ENCODE measurements around the gene LRRC26.

Gene LRRC26

DNA sequence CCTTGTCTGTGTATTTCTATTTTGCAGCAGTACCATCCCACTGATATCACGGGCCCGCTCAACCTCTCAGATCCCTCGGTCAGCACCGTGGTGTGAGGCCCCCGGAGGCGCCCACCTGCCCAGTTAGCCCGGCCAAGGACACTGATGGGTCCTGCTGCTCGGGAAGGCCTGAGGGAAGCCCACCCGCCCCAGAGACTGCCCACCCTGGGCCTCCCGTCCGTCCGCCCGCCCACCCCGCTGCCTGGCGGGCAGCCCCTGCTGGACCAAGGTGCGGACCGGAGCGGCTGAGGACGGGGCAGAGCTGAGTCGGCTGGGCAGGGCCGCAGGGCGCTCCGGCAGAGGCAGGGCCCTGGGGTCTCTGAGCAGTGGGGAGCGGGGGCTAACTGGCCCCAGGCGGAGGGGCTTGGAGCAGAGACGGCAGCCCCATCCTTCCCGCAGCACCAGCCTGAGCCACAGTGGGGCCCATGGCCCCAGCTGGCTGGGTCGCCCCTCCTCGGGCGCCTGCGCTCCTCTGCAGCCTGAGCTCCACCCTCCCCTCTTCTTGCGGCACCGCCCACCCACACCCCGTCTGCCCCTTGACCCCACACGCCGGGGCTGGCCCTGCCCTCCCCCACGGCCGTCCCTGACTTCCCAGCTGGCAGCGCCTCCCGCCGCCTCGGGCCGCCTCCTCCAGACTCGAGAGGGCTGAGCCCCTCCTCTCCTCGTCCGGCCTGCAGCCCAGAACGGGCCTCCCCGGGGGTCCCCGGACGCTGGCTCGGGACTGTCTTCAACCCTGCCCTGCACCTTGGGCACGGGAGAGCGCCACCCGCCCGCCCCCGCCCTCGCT is 1.9 kb downstream of the LRRC26 start:
- no peak for DNase-seq (ENCODE audit: low read depth in 2 of 2)

DNA sequence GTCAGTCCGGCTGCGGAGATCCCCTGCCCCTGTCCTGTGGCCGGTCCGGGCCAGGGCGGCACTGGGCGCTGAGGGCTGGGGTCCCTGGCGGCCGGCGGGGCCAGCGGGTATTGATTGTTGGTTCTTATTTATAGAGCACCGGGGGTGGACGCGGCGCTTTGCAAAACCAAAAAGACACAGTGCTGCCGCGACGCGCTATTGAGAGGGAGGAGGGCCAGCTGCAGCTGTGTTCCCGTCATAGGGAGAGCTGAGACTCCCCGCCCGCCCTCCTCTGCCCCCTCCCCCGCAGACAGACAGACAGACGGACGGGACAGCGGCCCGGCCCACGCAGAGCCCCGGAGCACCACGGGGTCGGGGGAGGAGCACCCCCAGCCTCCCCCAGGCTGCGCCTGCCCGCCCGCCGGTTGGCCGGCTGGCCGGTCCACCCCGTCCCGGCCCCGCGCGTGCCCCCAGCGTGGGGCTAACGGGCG is 2.5 kb downstream of the LRRC26 start:
- no peak for DNase-seq (ENCODE audit: low read depth in 2 of 2)

DNA sequence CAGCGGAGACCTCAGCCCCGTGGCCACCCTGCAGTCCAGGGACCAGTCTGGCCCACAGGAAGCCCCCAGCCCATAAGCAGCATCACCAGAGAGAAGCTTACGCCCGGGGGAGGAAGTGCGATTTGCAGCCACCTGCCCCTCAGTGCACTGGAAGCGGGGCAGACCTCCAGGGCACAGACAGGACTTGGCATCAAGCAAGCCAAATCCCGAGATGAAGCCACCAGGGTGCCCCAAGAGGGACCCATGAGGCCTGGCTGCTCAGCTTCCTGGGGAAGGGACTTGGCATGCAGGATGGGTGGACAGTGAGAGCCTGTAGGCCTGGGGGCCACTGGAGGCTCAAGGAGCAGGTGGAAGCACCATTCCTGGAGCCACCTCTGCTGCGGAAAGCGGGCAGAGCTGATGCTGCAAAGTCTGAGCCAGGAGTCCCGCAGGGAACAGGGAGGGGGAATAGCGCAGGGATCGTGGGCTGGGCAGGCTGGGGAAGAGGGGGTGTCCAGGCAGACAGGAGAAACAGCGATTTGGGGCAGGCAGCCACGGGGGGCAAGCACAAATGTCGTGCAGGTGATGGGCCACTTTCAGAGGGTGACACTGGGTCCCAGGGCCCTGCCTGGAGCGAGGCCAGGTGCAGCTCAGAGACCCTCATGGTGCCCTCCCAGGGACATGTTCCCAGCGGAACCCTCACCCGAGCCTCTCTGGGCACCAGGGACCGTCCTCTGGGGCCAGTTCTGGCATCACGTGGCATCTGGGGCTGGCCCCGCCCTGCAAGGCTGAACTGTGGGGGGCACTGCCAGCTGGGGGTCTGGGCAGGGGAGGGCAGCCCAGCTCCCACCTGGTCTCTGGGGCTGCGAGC is 3.2 kb downstream of the LRRC26 start:
- no peak for DNase-seq (ENCODE audit: low read depth in 2 of 2)

DNA sequence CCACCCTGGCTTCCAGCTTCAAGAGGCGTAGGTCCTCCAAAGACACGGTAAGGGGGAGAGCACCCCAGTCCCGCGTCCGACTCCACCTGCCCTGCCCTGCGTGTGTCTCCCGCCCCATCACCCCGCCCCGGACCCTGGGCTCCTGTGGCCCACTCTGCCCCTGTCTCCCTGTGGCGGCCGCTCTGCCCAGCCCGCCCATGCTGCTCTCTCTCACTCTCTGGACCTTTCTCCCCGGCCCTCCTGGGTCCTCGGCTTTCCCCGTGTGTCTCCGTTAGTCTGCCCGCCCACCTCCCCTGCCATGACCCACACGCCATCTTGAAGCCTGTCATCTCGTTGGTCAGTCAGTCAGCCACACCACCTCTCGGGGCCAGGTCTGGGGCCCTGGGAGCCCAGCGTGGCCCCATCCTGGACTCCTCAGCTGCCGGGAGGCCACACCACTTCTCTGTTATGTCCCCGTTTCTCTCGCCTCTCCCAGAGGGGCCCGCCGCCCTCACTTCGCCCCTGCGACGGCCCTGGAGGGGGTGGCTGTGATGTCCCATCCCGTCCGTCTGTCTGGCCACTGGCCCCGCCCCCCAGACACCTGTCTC is 4.5 kb downstream of the LRRC26 start:
- no peak for DNase-seq (ENCODE audit: low read depth in 2 of 2)

DNA sequence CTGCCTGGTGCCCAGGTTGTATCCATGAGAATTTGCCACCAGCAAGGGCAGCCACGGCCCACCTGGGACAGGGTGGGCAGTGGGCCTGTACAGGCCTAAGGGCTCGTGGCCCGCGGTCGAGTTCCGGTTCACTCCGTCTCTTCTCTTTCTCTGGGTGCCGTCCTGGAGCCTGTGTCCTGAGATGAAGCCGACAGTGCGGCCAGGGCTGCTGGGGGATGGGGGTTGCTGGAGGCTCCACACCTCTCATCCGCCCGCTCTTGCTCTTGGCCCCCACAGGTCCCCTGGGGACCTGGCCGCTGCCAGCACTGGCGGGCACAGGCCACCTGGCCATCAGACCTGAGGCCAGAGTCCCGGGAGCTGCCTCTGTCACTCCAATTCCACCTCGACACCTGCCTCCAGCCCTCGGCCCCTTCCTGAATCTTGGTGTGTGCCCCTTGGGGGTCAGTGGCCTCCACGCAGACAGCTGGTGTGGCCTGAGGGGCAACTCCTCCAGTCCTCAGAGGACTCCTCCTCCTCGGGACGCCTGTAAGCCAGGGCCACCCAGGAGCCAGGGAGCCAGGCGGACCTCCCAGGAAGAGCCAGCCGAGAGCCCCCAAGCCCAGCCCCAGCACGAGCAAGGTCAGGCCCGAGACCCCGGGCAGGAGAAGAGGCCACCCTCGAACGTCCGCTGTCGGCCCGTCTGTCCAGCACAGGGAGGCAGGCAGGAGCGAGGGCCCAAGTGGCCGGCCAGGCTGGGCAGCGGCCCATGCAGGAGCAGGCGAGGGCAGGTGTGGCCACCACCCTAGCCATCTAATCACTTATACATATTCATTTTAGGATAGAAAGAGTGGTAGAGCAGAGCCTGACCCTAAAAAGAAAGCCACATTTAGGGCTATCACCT is 5.2 kb downstream of the LRRC26 start:
- DNase-seq (ENCODE audit: low read depth in 2 of 2): no peak

DNA sequence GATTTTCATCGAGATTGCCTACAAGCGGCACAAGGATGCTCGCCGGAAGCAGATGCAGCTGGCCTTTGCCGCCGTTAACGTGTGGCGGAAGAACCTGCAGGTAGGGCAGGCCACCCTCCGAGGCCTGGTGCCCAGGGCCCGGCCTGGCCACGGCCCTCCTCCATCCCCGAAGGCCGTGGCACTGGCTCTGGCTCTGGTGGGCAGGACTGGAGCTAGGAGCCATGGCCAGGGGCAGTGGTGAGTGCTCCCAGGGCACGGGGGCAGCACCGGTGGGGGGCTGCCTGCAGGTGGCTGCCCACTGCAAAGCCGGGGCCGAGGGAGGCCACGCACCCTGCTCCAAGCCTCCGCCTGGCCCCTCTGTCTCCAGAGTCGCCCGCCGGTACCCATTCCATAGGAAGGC is 6.0 kb downstream of the LRRC26 start:
- DNase-seq (ENCODE audit: low read depth in 2 of 2): no peak

DNA sequence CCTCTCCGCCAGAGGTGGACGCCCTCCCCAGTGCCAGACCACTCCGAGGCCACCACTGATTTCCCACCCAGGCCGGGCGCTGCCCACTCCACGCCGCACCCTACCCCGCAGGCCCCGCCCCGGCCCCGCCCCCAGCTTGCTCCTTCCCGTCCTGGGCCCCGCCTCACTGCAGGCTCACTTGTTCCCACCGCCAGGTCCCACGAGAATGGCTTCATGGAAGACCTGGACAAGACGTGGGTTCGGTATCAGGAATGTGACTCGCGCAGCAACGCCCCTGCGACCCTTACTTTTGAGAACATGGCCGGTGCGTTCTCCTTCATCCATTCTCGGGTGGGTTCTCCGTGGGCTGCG is 6.5 kb downstream of the LRRC26 start:
- no peak for DNase-seq (ENCODE audit: low read depth in 2 of 2)

DNA sequence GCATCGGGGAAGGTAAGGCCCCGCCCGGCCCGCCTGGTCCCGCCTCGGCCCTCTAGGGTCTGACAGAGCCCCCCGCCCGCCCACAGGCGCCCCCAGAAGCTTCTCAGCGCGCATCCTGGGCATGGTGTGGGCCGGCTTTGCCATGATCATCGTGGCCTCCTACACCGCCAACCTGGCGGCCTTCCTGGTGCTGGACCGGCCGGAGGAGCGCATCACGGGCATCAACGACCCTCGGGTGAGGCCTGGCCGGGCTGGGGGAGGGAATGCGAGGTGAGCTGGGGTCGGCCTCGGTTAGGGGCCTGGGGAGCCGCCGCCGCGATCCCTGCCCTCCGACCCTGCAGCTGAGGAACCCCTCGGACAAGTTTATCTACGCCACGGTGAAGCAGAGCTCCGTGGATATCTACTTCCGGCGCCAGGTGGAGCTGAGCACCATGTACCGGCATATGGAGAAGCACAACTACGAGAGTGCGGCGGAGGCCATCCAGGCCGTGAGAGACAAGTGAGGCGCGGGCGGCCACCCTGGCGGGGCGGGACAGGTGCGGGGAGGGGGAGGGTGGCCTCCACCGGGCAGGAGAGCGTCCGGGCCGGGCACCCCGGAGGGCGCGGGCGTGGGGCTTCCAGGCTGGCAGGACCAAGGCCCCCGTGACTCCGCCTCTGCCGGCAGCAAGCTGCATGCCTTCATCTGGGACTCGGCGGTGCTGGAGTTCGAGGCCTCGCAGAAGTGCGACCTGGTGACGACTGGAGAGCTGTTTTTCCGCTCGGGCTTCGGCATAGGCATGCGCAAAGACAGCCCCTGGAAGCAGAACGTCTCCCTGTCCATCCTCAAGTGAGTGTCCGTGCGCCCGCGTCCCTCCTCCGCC is 7.1 kb downstream of the LRRC26 start:
- DNase-seq (ENCODE audit: low read depth in 2 of 2): no peak

DNA sequence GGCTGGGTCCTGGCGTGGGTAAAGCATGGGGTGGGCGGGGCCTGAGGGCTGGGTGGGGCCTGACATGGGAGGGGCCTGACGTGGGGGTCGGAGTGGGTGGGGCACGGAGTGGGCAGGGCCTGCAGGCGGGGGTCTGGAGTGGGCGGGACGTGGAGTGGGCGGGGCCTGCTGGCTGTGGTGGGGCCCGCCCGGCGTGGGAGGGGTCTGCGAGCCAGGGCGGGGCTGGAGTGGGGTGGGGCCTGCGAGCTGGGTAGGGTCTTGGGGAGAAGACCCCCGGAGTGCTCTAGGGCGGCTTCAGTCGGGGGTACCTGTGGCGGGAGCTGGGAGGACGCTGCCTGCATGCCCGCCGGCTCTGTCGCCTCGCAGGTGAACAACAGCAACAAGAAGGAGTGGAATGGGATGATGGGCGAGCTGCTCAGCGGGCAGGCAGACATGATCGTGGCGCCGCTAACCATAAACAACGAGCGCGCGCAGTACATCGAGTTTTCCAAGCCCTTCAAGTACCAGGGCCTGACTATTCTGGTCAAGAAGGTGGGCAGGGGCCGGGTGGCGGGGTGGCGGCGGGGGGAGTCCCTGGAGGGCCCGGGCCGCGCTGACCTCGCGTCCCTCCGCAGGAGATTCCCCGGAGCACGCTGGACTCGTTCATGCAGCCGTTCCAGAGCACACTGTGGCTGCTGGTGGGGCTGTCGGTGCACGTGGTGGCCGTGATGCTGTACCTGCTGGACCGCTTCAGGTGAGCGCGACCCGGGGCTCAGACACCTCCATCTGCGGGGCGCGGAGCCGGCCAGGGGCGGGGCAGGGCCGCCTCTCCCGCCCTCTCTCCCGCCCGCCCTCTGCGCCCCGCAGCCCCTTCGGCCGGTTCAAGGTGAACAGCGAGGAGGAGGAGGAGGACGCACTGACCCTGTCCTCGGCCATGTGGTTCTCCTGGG is 8.0 kb downstream of the LRRC26 start:
- DNase-seq (ENCODE audit: low read depth in 2 of 2): no peak

DNA sequence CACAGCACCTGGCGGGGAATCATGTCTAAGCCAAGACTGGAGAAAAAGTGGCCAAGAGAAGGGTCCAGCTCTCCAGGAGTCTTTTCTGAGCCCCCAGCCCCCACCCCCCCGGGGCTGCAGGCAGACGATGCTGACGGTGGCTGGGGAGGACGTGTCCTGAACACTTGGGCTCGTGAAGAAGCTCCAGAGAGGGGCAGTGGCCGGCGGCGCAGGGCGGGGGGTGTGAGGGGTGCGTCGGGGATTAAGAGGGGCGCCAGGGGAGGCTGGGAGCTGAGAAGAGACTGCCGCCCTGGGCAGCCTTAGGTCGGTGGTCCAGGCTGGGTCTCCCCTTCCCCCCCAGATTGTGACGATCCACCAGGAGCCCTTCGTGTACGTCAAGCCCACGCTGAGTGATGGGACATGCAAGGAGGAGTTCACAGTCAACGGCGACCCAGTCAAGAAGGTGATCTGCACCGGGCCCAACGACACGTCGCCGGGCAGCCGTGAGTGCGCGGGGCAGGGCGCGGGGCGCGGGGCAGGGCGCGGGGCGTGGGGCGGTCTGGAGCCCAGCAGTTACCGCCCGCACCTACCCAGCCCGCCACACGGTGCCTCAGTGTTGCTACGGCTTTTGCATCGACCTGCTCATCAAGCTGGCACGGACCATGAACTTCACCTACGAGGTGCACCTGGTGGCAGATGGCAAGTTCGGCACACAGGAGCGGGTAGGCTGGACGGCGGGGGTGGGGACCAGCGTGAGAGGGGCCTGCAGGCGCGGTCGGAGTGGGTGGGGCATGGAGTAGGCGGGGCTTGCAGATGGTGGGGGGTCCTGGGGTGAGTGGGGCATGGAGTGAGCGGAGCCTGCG is 8.9 kb downstream of the LRRC26 start:
- DNase-seq (ENCODE audit: low read depth in 2 of 2): no peak

DNA sequence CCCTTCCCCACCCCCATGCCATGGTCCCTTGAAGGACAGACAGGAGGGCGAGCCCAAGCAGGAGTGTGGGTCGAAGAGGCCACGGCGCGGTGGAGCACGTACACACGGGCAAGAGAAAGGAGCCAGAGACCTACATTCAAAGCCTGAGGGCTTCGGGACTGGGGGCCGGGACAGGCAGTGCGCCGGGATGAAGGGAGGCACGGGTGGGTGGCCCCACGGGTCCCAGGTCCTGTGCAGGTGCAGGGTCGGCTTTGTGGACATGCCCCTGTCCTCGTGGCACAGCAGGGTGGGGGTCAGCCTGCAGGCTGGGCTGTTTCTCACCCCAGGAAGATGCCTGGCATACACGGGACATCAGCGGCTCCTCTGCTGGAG is 9.8 kb downstream of the LRRC26 start:
- DNase-seq (ENCODE audit: low read depth in 2 of 2): no peak

DNA sequence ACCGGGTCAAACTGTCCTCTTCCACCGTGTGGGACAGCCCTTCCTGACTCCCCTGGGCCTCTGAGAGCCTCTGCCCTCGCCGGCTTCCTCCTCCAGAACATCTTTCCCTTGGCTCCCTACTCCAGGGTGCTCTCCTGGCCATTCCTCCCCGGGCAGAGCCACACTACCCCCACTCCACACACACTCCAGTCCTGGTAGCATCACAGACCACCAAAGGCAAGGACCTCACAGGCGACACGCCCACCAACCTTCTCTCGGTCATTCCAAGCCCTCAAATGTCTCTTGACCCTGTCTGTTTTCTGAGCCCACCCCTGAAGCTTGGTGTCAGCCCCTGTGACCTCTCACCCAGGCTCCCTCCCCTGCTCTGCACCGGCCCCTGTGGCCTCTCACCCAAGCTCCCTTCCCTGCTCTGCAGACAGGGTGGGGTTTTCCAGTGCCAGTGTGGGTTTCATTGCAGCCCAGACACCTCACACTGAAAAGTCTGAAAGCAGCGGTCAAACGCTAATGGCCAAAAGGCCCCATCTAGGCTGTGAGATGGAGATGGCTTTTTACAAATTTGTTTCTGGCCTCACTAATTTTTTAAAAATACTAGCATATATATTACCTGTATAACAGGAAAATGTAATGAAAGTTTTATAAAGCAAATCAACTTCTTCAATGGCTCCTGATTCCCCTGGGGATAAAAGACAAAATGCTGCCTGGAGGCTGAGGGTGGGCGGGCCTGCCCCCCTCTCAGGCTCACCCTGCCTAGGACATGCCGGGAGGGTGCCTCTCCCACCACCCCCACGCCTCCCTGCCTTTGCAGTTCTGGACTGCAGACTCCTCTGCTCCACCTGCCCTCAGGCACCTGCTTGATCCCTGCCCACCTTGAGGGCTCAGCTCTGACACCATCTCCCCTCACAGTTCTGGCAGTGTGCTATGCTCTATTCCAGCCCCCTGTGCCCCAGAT is 10.5 kb downstream of the LRRC26 start:
- no peak for DNase-seq (ENCODE audit: low read depth in 2 of 2)

DNA sequence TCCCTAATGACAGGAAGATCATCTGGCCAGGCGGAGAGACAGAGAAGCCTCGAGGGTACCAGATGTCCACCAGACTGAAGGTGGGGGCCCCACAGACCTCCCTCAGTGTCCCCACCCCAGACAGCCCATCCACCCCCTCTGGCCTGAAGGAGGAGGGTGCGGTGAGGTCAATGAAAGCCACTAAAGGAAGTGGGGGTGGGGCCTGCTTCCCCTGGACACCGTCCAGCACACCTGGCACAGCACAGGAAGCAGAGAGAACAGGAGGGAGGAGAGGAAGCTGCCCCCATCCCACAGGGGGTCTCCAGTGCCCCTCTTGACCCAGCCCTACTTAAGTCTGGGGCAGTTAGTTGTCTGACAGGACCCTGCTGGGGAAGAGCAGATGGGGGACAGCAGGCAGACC is 11.2 kb downstream of the LRRC26 start:
- no peak for DNase-seq (ENCODE audit: low read depth in 2 of 2)

DNA sequence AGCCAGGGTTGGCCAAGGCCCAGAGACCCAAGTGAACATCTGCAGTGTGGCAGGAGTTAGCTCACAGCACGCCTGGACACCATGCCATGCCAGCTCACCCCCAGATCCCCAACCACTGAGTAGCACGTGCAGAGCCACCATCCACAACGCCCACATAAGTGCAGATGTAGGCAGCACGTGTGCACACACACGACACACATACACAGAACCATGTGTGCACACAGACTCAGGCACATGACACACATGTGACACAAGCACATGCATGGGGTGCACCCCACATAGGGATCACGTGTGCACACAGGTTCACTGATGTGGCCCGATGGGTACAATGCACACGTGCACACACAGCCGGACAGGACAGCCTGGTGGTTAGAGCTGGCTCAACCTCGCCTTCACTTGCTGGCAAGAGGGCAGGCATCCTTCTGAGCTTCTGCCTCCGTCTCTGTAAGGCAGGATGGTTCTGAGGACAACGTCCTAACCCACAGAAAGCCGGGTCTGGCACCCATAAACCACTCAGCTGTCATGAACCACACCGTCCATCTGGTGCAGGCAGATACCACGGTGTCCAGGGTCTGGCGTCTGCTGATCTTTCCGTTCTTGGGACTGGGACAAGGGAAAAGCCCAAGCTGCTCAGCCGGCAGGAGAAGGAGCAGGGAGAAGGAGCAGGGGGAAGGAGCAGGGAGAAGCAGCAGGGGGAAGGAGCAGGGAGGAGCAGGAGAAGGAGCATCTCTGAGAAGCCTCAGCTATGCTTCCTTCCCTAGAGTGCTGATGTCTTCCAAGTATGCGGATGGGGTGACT is 12.0 kb downstream of the LRRC26 start:
- DNase-seq (ENCODE audit: low read depth in 2 of 2): no peak

DNA sequence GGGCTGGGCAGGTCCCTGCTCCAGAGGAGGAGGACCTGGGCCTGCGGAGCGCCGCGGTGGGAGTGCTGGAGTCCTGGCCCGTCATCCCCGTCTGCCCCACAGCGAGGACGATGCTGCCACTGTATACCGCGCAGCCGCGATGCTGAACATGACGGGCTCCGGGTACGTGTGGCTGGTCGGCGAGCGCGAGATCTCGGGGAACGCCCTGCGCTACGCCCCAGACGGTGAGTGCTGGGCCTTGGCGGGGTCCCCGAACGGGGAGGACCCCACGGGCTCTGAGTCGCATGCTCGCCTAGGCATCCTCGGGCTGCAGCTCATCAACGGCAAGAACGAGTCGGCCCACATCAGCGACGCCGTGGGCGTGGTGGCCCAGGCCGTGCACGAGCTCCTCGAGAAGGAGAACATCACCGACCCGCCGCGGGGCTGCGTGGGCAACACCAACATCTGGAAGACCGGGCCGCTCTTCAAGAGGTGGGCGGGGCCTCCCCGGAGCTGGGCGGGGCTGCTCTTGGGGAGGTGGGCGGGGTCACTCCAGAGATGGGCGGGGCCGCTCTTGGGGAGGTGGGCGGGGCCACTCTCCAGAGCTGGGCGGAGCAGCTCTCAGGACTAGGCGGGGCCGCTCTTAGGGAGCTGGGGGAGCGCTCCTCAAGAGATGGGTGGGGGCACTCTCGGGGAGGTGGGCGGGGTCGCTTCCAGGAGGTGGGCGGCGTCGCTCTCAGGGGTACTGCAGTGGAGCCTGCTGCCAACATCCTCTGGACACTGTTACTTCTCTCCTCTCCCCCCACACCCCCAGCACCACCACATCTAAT is 13.1 kb downstream of the LRRC26 start:
- DNase-seq (ENCODE audit: low read depth in 2 of 2): peak; percentile 33 to 47

DNA sequence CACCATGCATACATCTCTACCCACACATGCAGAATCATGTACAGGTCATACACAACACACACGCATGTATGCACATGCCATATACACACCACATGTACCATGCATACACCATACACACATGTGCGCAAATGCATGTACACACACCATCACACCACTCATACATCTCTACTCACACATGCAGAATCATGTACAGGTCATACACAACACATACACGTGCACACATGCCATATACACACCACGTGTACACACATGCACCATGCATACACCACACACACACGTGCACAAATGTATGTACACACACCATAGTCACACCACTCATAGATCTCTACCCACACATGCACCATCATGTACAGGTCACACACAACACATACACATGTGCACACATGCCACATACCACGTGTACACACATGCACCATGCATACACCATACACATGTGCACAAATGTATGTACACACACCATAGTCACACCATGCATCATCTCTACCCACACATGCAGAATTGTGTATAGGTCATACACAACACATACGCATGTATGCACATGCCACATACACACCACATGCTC is 16.9 kb downstream of the LRRC26 start:
- DNase-seq (ENCODE audit: low read depth in 2 of 2): no peak

Measured in stimulated activated CD4-positive, alpha-beta T cell treated with anti-CD3 and anti-CD28 coated beads, Interleukin-12 subunit alpha, Interleukin-12 subunit beta, amount 100 ng/mL, for 24 hours (primary cell).